Thyroid gland (tissue), 4 donors: ENCODE results near the gene ESRRA. TPM values are rescaled to one million over a fixed set of nuclear protein-coding genes. Genes with fewer than 3 reads are reported as not detected.

Experiments
- DNase-seq, 2 donors: peaks; one replicate each; pipeline ENCODE4 v3.0.0-alpha.2; 2019
- H3K27ac ChIP-seq, 3 donors: fragments of 200-600 bp; sonication (generic); 1 replicate in 2 of 3; 2 replicates in 1 of 3; pipeline ENCODE4 v1.5.1; 2016 to 2019; ENCODE audit warnings: mild to moderate bottlenecking in 1 of 3, moderate library complexity in 1 of 3
- H3K27me3 ChIP-seq: fragments of 200-600 bp; sonication (generic); one replicate; pipeline ENCODE4 v1.5.1; 2019
- H3K36me3 ChIP-seq, 2 donors: fragments of 200-600 bp; sonication (generic); one replicate each; pipeline ENCODE4 v1.5.1; 2016 to 2019
- H3K4me1 ChIP-seq, 2 donors: fragments of 200-600 bp; sonication (generic); one replicate each; pipeline ENCODE4 v1.5.1; 2017 to 2019
- H3K4me3 ChIP-seq, 3 donors: fragments of 200-600 bp; sonication (generic); replicated peaks in 1 of 3; 1 replicate in 2 of 3; 2 replicates in 1 of 3; pipeline ENCODE4 v1.5.1; 2016; ENCODE audit warnings: mild to moderate bottlenecking in 1 of 3
- H3K9me3 ChIP-seq: fragments of 200-600 bp; sonication (generic); one replicate; pipeline ENCODE4 v1.5.1; 2017
- CTCF ChIP-seq, 6 experiments: fragments of 200-600 bp in 3 of 6; fragments of 450-650 bp in 3 of 6; sonication (generic) in 3 of 6; IDR thresholded peaks; one replicate each; pipeline ENCODE4 v1.5.1; 2016 to 2019; ENCODE audit warnings: antibody characterized with exemption in 6 of 6, mild to moderate bottlenecking in 2 of 6, inconsistent platforms in 1 of 6, moderate library complexity in 1 of 6
- POLR2A ChIP-seq, 2 donors: fragments of 450-650 bp; IDR thresholded peaks; one replicate each; pipeline ENCODE4 v1.6.1; 2017; ENCODE audit warnings: antibody characterized with exemption in 2 of 2, mild to moderate bottlenecking in 2 of 2, moderate library complexity in 1 of 2
- WGBS, 2 donors: methylation state at CpG; one replicate each; pipeline ENCODE4 v1.1.5; 2017; 5-methylcytosine and 5-hydroxymethylcytosine counted together
- intact Hi-C: fragments of 100-400 bp; cut with DNase I; formaldehyde crosslinking; loops from one replicate; pipeline ENCODE4 v1.15.1; 2023
- total RNA-seq, 4 donors: library from RNA; depleted of rRNA; stranded (reverse); fragments of >200 nt; gene quantifications; one replicate each; pipeline ENCODE4 v1.2.3, GENCODE V29; 2016

Gene ESRRA
- total RNA-seq, 4 donors from 2014 or later = 42.8 to 71.6 (median 58.3) TPM

- no peaks in the 10 kb centered on the region for H3K9me3 ChIP-seq
- WGBS, 2 donors = 94 to 95% methylated on average over 6 of the region's 6 CpGs
- intact Hi-C loops = no loop called here
- DNase-seq = no peak
- no peak overlapping the region for H3K4me3 ChIP-seq
- no peak overlapping the region for H3K27ac ChIP-seq
- TF ChIP-seq CTCF (IDR thresholded peaks at IDR 0.05) = no peak
- TF ChIP-seq POLR2A (IDR thresholded peaks at IDR 0.05) = no peak
- H3K4me1 ChIP-seq = no peaks in the 10 kb centered on the region
- H3K36me3 ChIP-seq = peaks cover 27 to 36% of the 10 kb centered on the region in 2 donors
- H3K27me3 ChIP-seq = no peaks in the 10 kb centered on the region
Observed at GRCh38 chr11:64260147-64260708, 45.1 kb upstream of the ESRRA start.

GRCh38 chr11:64261556-64262080, 43.7 kb upstream of the ESRRA start:
- H3K9me3 ChIP-seq = no peaks in the 10 kb centered on the region
- intact Hi-C loops = no loop called here
- WGBS, 2 donors = 93 to 94% methylated on average over 14 of the region's 18 CpGs
- H3K27ac ChIP-seq = no peak overlapping the region
- no peaks in the 10 kb centered on the region for H3K4me1 ChIP-seq
- no peaks in the 10 kb centered on the region for H3K27me3 ChIP-seq
- TF ChIP-seq POLR2A (IDR thresholded peaks at IDR 0.05) (no peak), CTCF (IDR thresholded peaks at IDR 0.05) (no peak)
- DNase-seq = no peak
- peaks cover 27 to 30% of the 10 kb centered on the region in 2 donors for H3K36me3 ChIP-seq
- no peak overlapping the region for H3K4me3 ChIP-seq

- Histone ChIP-seq H3K9me3 (no peaks in the 10 kb centered on the region), H3K36me3 (peaks cover 27 to 28% of the 10 kb centered on the region in 2 donors), H3K27ac (no peak overlapping the region), H3K4me3 (no peak overlapping the region), H3K27me3 (no peaks in the 10 kb centered on the region), H3K4me1 (peaks cover 2 to 7% of the 10 kb centered on the region in 2 donors)
- DNase-seq = no peak
- no peak for TF ChIP-seq POLR2A (IDR thresholded peaks at IDR 0.05)
- no peak for TF ChIP-seq CTCF (IDR thresholded peaks at IDR 0.05)
- 96 to 97% methylated on average over 20 to 40 of the region's 42 CpGs for WGBS, 2 donors
- intact Hi-C loops = no loop called here
Observed at GRCh38 chr11:64262271-64263002, 42.9 kb upstream of the ESRRA start.

DNA sequence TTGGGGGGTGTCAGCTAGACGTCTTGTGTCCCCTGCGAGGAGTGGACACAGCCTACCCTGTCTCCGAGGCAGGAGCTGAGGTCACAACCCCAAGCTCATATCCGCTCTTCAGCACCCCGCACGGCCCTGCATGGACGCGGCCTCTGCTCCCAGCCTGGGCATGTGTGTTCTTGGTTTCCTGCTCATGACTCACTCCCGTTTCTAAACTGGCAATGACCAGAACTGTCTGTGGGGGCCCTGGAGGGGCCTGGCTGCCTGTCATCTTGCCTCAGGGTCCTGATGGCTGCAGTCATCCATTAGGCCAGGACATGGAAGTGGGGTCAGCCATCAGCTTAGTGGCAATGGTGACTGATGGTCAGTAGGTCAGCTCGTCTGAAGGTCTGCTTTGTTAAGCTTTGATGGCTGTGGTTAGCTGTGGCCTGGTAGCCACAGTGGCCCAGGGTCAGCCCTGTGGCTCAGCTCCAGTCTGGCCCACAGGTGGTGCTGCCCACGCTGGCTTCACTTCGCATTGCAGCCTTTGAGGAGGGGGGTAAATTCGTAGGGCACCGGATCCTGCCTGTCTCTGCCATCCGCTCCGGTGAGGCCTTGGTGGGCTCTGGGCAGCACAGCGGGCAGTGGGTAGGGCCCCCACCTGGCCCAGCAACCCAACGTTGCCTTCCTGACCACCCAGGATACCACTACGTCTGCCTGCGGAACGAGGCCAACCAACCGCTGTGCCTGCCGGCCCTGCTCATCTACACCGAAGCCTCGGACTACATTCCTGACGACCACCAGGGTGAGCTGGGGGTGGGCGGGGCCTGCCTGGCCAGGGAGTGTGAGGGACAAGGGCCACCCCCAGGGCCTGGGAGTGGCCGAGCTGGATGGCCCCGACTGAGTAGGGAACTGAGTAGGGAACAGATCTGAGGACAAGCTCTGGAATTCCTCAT, 42.0 kb upstream of the ESRRA start:
- peaks cover 11 to 15% of the 10 kb centered on the region in 2 donors for H3K4me1 ChIP-seq
- 76 to 89% methylated on average over 17 to 19 of the region's 29 CpGs for WGBS, 2 donors
- peaks cover 26% of the 10 kb centered on the region in 2 donors for H3K36me3 ChIP-seq
- H3K9me3 ChIP-seq = no peaks in the 10 kb centered on the region
- no peaks in the 10 kb centered on the region for H3K27me3 ChIP-seq
- intact Hi-C loops = no loop called here
- no peak overlapping the region for H3K4me3 ChIP-seq
- TF ChIP-seq POLR2A (IDR thresholded peaks at IDR 0.05) (no peak), CTCF (IDR thresholded peaks at IDR 0.05) (no peak)
- H3K27ac ChIP-seq = no peak overlapping the region
- no peak for DNase-seq
